Measurements from ENCODE around the gene TMEM255B.
A peak's percentile ranks its signal among the peaks of the same experiment; 100 is the strongest.

The TMEM255B gene

DNA sequence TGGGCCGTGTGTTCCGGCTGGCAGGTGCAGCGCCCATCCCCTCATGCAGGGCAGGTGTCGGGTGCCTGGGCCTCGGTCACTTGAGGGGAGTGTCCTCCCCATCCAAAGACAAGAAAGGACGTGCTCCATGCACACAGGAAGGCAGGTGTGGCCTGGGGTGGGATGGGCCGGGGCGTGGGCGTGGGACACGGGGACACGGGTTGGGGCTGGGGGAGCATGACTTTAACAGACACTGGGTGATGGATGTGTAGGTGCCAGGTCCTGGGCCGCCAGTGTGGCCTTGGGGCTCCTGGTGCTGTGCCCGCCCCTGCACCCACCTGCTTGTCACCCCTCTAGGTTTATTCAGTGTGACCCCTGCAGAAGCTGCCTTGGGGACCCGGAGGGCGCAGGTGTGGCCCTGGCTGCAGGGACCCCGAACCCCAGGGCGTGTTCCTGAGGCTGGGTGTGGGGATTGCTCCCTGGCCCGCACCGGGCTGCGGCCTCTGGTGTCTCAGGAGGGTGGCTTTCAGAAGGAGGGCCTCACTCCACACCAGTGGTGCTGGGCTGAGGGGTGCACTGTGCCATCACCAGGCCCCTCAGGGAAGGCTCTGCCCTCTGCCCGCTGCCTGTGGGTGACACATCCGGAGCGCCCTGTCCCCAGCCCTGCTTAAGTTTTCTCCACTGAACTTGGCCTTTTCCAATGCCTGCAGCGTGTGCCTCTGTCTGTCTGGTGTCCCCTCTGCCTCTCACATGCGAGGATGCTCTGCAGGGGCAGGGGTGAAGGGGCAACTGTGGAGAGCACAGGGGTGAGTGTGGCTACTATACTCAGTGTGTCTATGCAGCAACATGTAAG is 5.2 kb downstream of the TMEM255B start:
- no peak for DNase-seq
- TF ChIP-seq POLR2A (IDR thresholded peaks at IDR 0.05; ENCODE audit: low read length) (no peak), GATA1 (IDR thresholded peaks at IDR 0.05; ENCODE audit: low read depth, low read length) (no peak)

DNA sequence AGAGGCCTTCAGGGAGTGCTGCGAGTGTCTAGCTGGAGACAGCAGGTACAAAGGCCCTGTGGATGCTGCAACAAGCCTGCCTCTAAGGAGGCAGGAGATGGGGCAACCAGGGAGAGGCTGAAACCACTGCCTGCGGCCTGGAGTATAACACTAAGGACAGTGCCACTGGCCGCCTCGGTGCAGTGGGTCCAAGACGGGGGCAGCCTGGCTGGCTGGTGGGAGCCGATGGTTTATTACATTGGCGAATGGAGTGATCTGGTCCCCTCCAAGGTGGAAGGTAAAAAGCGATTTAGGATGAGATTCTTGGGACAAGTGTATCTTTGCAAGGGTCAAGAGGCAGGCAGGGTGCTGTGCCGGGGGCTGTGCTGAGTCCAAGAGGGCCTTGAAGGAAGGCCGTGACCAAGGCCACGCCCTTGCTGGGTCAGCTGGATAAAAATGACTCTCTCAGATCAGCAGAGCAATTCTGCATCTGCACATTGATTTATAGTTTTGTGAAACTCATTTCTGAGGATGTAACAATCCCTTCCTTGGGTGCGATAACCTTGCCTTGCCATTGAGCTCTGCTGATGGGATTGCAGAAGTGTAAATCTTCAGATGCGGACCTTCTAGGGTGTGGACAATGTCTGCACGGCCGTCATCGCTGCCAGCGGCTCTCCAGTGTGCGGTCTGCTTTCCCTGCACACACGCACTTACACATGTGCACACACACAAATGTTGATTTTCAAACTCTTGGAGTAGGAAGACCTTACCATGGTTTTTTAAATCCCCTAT is 6.0 kb downstream of the TMEM255B start:
- no peak for TF ChIP-seq POLR2A (IDR thresholded peaks at IDR 0.05; ENCODE audit: low read length)
- no peak for DNase-seq

DNA sequence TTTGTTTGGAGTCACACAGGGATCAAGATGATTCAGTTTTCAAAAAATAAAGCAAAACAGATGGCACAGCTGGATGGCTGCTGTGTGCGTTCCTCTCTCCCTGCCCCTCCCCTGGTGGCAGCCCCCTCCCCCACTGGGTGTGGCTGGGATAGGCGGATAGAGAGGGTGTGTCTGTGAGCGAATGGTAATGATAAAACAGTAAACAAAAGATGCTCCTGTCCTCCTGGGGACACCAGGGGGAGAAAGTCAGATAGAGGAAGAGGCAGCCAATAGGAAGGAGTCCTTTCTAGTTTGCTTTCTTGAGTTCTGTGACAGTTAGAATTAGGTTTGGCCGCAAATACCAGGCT is 6.5 kb downstream of the TMEM255B start:
- no peak for TF ChIP-seq GATA1 (IDR thresholded peaks at IDR 0.05; ENCODE audit: low read depth, low read length)
- no peak for TF ChIP-seq POLR2A (IDR thresholded peaks at IDR 0.05; ENCODE audit: low read length)
- DNase-seq = no peak

DNA sequence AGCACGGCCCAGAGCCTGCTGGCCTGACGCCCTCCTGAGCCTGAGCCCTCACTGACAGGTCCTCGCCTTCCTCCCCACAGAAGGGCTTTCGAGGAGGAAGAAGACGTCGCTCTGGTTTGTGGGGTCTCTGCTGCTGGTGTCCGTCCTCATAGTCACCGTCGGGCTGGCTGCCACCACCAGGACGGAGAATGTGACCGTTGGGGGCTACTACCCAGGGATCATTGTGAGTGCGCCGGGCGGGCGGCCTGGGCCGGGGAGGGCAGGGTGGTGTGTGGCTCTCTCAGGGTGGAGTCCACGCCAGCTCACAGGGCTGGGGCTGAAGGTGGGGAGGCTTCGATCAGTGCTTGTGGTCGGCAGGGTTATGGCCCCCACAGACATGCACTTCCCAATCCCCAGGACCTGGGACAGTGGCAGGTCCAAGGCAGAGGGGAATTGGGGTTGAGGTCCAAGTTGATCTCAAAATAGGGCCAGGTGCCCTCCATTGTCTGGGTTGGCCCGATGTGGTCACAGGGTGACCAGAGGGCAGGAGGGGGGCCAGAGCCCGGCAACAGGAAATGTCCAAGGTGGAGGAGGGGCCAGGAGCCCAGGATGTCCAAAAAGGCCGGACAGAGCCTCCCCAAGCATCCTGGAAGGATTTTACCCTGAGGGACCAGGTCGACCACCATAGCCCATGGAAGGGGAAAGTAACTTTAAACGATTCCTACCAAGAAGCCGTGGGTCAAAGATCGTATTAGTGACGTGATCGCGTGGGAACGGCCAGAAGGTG is 7.2 kb downstream of the TMEM255B start:
- no peak for DNase-seq
- no peak for TF ChIP-seq POLR2A (IDR thresholded peaks at IDR 0.05; ENCODE audit: low read length)
- TF ChIP-seq GATA1 (IDR thresholded peaks at IDR 0.05; ENCODE audit: low read depth, low read length) = no peak

DNA sequence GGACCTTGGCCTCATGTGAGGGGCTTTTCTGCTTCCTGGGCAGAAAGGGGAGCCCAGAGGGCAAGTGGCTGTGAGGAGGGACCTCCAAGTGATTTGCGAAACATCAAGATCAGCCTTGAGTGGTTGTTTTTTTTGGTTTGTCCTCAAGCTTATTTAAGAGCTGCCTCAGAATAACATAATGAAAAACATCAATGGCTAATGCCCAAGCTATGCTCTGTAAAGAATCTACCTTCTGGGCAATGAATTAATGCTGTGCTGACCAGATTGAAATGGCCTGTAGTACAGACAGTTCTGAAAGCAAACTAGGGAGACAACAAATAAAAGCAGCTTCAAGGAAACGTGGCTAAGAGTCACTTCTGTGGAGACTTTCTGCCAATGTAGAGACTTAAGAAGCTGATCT is 8.3 kb downstream of the TMEM255B start:
- TF ChIP-seq POLR2A (IDR thresholded peaks at IDR 0.05; ENCODE audit: low read length) (no peak), GATA1 (IDR thresholded peaks at IDR 0.05; ENCODE audit: low read depth, low read length) (no peak)
- no peak for DNase-seq

DNA sequence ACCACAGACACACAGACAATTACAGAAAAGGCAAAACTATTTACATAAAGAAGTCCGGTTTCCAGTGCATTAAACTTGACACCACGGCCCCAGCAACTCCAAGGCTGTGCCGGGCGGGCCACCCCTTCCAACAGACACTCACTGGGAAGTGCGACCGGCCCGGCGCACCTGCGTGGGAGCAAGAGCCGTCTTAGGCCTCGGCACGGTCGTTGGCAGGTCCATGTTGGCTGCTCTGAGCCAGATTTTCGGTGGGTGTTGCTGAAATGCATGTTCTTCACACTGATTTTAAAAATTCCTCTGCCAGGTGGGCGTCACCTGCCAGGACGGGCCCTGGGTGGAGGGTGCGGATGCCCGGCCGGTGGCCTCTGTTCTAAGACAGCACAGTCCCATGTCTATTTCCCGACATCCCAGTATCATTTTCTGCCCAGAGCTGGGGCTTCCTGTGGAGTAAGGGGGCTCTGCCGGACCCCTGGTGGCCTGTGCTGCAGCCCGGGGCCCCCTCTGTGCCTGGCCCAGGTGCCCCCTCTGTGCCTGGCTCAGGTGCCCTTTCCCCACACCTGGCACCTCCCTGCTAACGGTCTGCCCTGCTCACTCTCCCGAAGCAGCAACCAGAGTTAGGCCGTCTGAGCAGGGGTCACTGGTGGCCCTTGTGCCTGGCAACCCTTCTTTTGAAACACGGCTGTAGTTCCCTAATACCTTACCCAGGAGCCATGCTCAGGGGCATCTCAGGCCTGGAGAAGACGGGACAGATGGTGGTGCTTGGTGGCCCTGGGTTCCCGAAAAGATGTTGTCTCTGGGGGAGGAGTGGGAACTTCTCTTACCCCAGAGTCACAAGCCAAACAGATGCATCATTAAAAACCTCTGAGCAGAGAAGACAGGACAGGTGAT is 9.2 kb downstream of the TMEM255B start:
- no peak for TF ChIP-seq GATA1 (IDR thresholded peaks at IDR 0.05; ENCODE audit: low read depth, low read length)
- TF ChIP-seq POLR2A (IDR thresholded peaks at IDR 0.05; ENCODE audit: low read length) = no peak
- DNase-seq = no peak

DNA sequence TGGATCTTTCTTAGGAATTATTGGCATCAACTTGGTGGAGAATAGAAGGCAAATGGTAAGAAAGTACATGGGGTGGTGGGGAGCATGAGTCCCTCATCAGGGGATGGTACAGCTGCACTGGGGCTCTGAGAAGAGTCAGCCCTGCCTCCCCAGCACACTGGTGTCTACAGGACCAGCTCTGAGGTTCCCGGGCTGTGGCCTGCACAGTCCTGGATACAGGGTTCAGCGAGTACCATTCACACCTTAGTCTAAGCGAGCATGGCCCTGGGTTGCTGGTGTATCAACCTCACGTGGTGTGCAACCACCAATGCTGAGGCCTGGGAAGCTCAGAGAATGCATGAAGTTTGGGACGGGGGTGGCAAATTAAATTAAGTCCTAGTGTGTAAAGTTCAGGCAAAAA is 10.1 kb downstream of the TMEM255B start:
- no peak for TF ChIP-seq GATA1 (IDR thresholded peaks at IDR 0.05; ENCODE audit: low read depth, low read length)
- no peak for TF ChIP-seq POLR2A (IDR thresholded peaks at IDR 0.05; ENCODE audit: low read length)
- no peak for DNase-seq

DNA sequence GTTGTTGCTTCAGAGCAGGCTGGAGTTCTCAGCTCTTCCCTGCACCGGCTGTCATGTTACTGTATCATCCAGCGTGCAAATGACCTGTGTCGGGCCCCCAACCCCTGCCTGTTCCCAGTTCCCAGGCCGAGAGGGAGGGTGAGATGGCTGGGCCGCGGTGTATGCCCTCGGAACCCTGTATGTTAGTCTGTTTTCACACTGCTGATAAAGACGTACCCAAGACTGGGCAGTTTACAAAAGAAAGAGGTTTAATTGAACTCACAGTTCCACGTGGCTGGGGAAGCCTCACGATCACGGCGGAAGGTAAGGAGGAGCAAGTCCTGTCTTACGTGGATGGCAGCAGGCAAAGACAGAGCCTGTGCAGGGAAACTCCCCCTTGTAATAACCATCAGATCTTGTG is 10.9 kb downstream of the TMEM255B start:
- DNase-seq = no peak
- TF ChIP-seq GATA1 (IDR thresholded peaks at IDR 0.05; ENCODE audit: low read depth, low read length) (no peak), POLR2A (IDR thresholded peaks at IDR 0.05; ENCODE audit: low read length) (no peak)

DNA sequence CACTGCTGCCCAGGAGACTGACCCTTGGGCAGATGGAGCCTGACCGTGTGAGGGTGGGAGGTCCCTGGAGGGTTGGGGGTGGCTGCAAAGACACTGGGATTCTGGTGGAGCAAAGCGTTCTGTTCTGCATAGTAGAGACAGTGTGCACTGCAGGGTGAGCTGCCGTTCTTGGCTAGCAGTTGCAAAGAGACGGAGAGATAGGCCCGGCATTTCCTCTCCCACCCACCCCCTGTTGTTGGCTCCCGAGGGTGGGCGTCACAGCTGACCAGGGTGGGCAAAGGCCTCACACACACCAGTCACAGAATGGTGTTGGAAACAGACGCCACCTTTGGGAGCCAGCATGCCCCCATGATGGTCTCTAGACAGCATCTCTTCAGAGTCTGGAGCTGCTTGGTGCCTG is 11.4 kb downstream of the TMEM255B start:
- TF ChIP-seq POLR2A (IDR thresholded peaks at IDR 0.05; ENCODE audit: low read length) (no peak), GATA1 (IDR thresholded peaks at IDR 0.05; ENCODE audit: low read depth, low read length) (no peak)
- no peak for DNase-seq

DNA sequence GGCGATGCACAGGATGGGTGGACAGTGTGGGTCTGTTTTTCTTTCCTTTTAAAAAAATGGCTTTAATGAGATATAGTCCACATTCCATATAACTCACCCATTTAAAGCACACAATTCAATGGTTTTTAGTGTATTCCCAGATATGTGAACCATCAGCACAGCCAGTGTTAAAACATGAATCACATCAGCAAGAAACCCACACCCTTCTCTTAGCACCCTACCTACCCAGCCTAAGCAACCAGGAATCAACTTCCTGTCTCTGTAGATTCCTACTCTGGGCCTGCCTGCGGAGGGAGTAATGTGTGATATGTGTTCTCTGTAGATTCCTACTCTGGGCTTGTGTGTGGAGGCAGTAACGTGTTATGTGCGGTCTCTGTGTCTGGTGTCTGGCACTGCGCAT is 11.9 kb downstream of the TMEM255B start:
- no peak for DNase-seq
- no peak for TF ChIP-seq GATA1 (IDR thresholded peaks at IDR 0.05; ENCODE audit: low read depth, low read length)

DNA sequence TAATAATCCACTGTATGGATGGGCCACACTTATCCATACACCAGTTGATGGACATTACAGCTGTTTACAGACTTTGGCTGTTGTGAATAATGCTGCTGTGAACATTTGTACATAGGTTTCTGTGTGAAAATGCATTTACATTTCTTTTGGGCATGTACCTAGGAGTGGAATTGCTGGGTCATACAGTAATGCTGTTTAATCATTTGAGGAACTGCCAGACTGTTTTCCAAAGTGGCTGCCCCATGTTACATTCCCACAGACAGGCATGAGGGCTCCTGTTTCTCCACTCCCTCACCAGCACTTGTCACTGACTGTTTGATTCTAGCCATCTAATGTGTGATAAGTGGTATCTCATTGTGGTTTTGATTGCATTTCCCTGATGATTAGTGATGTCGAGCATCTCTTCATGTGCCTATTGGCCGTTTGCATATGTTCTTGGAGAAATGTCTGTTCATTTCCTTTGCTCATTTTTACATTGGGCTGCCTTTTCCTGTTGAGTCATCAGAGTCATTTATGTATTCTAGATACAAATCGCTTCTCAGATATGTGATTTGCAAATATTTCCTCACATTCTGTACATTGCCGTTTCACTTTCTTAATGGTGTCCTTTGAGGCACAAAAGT is 12.8 kb downstream of the TMEM255B start:
- TF ChIP-seq POLR2A (IDR thresholded peaks at IDR 0.05; ENCODE audit: low read length) (no peak), GATA1 (IDR thresholded peaks at IDR 0.05; ENCODE audit: low read depth, low read length) (no peak)
- no peak for DNase-seq

DNA sequence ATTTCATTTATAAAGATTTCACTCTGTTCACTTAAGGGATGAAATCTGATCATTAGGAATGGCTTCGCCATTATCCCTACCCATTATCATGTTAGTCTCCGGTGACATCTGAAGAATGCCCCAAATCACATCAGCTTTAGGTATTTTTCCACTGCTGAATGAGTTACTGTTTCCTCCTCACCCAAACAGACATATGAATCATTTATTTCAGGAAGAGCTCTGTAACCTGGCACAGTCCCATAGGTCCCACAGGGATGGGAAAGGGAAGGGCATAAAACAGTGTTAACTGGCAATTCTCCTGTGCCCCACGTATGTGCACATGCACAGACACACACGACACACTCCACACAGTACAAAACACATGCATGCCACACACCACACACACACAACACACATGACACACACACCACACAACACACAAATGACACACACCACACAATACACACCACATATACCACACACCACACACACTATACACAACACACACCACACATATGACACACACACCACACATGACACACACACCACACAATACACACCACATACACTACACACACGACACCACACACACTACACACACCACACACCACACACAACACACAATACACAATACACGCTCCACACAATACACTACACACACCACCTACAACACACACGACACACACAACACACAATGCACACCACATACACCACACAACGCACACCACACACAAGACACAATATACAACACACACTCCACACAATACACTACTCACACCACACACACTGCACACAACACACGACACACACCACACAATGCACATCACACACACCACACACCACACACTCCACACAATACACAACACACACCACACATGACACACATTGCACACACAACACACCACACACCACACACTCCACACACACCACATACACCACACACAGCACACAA is 15.4 kb downstream of the TMEM255B start:
- TF ChIP-seq POLR2A (IDR thresholded peaks at IDR 0.05; ENCODE audit: low read length) (no peak), GATA1 (IDR thresholded peaks at IDR 0.05; ENCODE audit: low read depth, low read length) (no peak)
- DNase-seq = peak in 1 of 2 experiments; percentile 34
